Loucy (cell line): ENCODE measurements around the gene ETFA.
"Not testable (repeated sequence)": the region's sequence is repeated elsewhere in the genome, so short reads cannot be mapped to it uniquely, and the experiment has no call there.

Experiments used
- H2AFZ ChIP-seq: fragments of 200-600 bp; sonication (generic); 2 replicates; pipeline ENCODE4 v1.6.0; 2016; ENCODE audit warnings: antibody characterized with exemption, mild to moderate bottlenecking, low read length, moderate library complexity
- H3F3A ChIP-seq: fragments of 200-600 bp; 2 replicates; pipeline ENCODE4 v1.6.0; 2016; ENCODE audit warnings: antibody characterized with exemption, low read depth, mild to moderate bottlenecking
- H3K27me3 ChIP-seq: fragments of 200-600 bp; sonication (generic); 2 replicates; pipeline ENCODE4 v1.6.1; 2014; ENCODE audit warnings: low read length, mild to moderate bottlenecking; ENCODE audit not compliant: insufficient read depth, poor library complexity, severe bottlenecking
- H3K36me3 ChIP-seq: fragments of 200-600 bp; sonication (generic); 2 replicates; pipeline ENCODE4 v1.6.1; 2016; ENCODE audit warnings: low read length; ENCODE audit not compliant: insufficient read depth
- H3K4me1 ChIP-seq: fragments of 200-600 bp; sonication (generic); 2 replicates; pipeline ENCODE4 v1.5.1; 2014; ENCODE audit warnings: low read length, mild to moderate bottlenecking; ENCODE audit not compliant: insufficient read depth, poor library complexity, severe bottlenecking
- H3K4me2 ChIP-seq: fragments of 200-600 bp; sonication (generic); 2 replicates; pipeline ENCODE4 v1.6.0; 2014; ENCODE audit warnings: antibody characterized with exemption, low read length, low read depth, mild to moderate bottlenecking; ENCODE audit not compliant: poor library complexity, severe bottlenecking
- H3K4me3 ChIP-seq: fragments of 200-600 bp; sonication (generic); 2 replicates; pipeline ENCODE4 v1.5.1; 2014; ENCODE audit warnings: low read length, mild to moderate bottlenecking, mixed read lengths; ENCODE audit not compliant: poor library complexity, severe bottlenecking
- H3K79me2 ChIP-seq: fragments of 200-600 bp; sonication (generic); 2 replicates; pipeline ENCODE4 v1.6.1; 2014; ENCODE audit warnings: low read length; ENCODE audit not compliant: insufficient read depth
- H3K9ac ChIP-seq: fragments of 200-600 bp; sonication (generic); 2 replicates; pipeline ENCODE4 v1.6.0; 2014; ENCODE audit warnings: mild to moderate bottlenecking, low read depth, low read length, moderate library complexity; ENCODE audit not compliant: poor library complexity, severe bottlenecking
- H3K9me2 ChIP-seq: fragments of 200-600 bp; sonication (generic); replicated peaks from 2 replicates; pipeline ENCODE4 v1.6.1; 2016; ENCODE audit warnings: low read depth, low read length, mixed read lengths
- H3K9me3 ChIP-seq: fragments of 200-600 bp; sonication (generic); 2 replicates; pipeline ENCODE4 v1.6.1; 2014; ENCODE audit warnings: mild to moderate bottlenecking, antibody characterized with exemption, low read length, low read depth; ENCODE audit not compliant: insufficient read depth
- H4K20me1 ChIP-seq: fragments of 200-600 bp; sonication (generic); 2 replicates; pipeline ENCODE4 v1.6.0; 2014; ENCODE audit warnings: antibody characterized with exemption, low read length, mild to moderate bottlenecking; ENCODE audit not compliant: insufficient read depth, poor library complexity, severe bottlenecking
- EZH2phosphoT487 ChIP-seq: fragments of 200-600 bp; IDR thresholded peaks from 2 replicates; pipeline ENCODE4 v1.6.1; 2018; ENCODE audit warnings: antibody characterized with exemption, mild to moderate bottlenecking, moderate library complexity, borderline replicate concordance
- TF ChIP-seq, protein P1 (sequence below): fragments of 200-600 bp; sonication (generic); conservative IDR thresholded peaks from 2 replicates; pipeline ENCODE4 v1.5.1; 2014; ENCODE audit warnings: mild to moderate bottlenecking, antibody characterized with exemption, low read length

ETFA gene

GRCh38 chr15:76296849-76297248, 14.4 kb downstream of the ETFA start:
- Histone ChIP-seq H3K4me1 (peaks cover 35% of the 10 kb centered on the region), H3K9ac (no peak overlapping the region), H3F3A (no peaks in the 10 kb centered on the region), H3K4me3 (no peak overlapping the region), H4K20me1 (peaks cover 74% of the 10 kb centered on the region), H2AFZ (no peak overlapping the region), H3K9me2 (no peaks in the 10 kb centered on the region), H3K36me3 (peaks cover 5% of the 10 kb centered on the region; the same call in 1 of the 2 replicates), H3K79me2 (peaks cover 96% of the 10 kb centered on the region), H3K4me2 (no peak overlapping the region), H3K9me3 (no peaks in the 10 kb centered on the region), H3K27me3 (no peaks in the 10 kb centered on the region)
- no peak for TF ChIP-seq EZH2phosphoT487
- TF ChIP-seq, protein P1, sequence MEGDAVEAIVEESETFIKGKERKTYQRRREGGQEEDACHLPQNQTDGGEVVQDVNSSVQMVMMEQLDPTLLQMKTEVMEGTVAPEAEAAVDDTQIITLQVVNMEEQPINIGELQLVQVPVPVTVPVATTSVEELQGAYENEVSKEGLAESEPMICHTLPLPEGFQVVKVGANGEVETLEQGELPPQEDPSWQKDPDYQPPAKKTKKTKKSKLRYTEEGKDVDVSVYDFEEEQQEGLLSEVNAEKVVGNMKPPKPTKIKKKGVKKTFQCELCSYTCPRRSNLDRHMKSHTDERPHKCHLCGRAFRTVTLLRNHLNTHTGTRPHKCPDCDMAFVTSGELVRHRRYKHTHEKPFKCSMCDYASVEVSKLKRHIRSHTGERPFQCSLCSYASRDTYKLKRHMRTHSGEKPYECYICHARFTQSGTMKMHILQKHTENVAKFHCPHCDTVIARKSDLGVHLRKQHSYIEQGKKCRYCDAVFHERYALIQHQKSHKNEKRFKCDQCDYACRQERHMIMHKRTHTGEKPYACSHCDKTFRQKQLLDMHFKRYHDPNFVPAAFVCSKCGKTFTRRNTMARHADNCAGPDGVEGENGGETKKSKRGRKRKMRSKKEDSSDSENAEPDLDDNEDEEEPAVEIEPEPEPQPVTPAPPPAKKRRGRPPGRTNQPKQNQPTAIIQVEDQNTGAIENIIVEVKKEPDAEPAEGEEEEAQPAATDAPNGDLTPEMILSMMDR, result no peak

DNA sequence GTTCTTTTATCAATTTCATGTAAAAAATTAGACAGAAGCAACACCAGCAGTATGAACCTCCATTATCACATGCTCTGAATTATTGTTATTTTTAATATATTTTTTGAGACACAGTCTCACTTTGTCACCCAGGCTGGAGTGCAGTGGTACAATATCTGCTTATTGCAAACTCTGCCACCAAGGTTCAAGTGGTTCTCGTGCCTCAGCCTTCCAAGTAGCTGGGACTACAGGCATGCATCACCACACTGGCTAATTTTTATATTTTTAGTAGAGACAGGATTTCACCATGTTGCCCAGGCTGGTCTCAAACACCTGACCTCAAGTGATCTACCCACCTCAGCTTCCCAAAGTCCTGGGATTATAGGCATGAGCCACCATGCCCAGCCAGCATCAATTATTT, 16.8 kb downstream of the ETFA start:
- not testable (repeated sequence) for H3K4me3 ChIP-seq, H2AFZ ChIP-seq, H3F3A ChIP-seq, H3K4me2 ChIP-seq, H3K27me3 ChIP-seq, H3K9me2 ChIP-seq, H3K9me3 ChIP-seq, H3K9ac ChIP-seq
- peaks cover 94% of the 10 kb centered on the region for H3K79me2 ChIP-seq
- H3K4me1 ChIP-seq, result peaks cover 12% of the 10 kb centered on the region
- peaks cover 24% of the 10 kb centered on the region; the same call in 1 of the 2 replicates for H3K36me3 ChIP-seq
- peaks cover 64% of the 10 kb centered on the region for H4K20me1 ChIP-seq

DNA sequence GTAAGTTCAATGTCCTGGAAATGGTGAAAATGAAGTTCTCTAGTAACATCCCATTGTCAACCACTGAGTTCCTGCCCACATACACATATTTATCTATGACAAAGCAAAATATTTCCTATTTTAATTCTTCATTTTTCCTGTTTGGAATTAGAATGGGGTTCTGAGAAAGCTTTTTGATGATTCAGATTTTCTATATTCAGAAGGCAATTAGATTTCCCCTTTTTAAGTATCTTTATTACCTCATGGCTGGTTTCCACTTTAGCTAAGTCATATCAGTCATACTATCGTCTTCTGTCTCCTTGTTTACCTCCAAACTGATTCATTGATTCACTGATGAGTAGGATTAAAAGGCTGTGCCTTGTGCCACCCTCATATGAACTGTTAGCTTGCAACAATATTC, 17.9 kb downstream of the ETFA start:
- no peak overlapping the region for H3K9ac ChIP-seq
- peaks cover 1% of the 10 kb centered on the region for H3K4me1 ChIP-seq
- H3K36me3 ChIP-seq, result peaks cover 32% of the 10 kb centered on the region; the same call in 1 of the 2 replicates
- no peak overlapping the region for H2AFZ ChIP-seq
- H3K4me3 ChIP-seq, result no peak overlapping the region
- H4K20me1 ChIP-seq, result peaks cover 54% of the 10 kb centered on the region
- TF ChIP-seq, protein P1, result no peak
- no peak for TF ChIP-seq EZH2phosphoT487
- no peaks in the 10 kb centered on the region for H3K9me3 ChIP-seq
- H3F3A ChIP-seq, result no peaks in the 10 kb centered on the region
- no peaks in the 10 kb centered on the region for H3K27me3 ChIP-seq
- no peaks in the 10 kb centered on the region for H3K9me2 ChIP-seq
- H3K79me2 ChIP-seq, result peaks cover 92% of the 10 kb centered on the region
- H3K4me2 ChIP-seq, result no peak overlapping the region

- Histone ChIP-seq H4K20me1 (peaks cover 25% of the 10 kb centered on the region), H3K4me2 (no peak overlapping the region), H3K9me2 (no peaks in the 10 kb centered on the region), H3K79me2 (peaks cover 63% of the 10 kb centered on the region), H3K36me3 (peaks cover 63% of the 10 kb centered on the region), H3F3A (peaks cover 3% of the 10 kb centered on the region; the same call in 1 of the 2 replicates), H2AFZ (no peak overlapping the region), H3K4me3 (no peak overlapping the region), H3K9ac (no peak overlapping the region), H3K4me1 (peaks cover 13% of the 10 kb centered on the region), H3K9me3 (no peaks in the 10 kb centered on the region), H3K27me3 (no peaks in the 10 kb centered on the region)
- TF ChIP-seq, protein P1, result no peak
- no peak for TF ChIP-seq EZH2phosphoT487
These were observed 21.7 kb downstream of the ETFA start for GRCh38 chr15:76289582-76289981.
